GM18867 (cell line): ENCODE measurements around the gene CGA.

Experiments used
- ATAC-seq: cut with Tn5 transposase; IDR thresholded peaks from one replicate; pipeline ENCODE4 v1.9.1; 2021; ENCODE audit warnings: mild to moderate bottlenecking, moderate library complexity; ENCODE audit not compliant: unreplicated experiment

Gene CGA

GRCh38 chr6:87089135-87089534 is 5.8 kb downstream of the CGA start:
- no peak for ATAC-seq

GRCh38 chr6:87088076-87088475 is 6.8 kb downstream of the CGA start:
- no peak for ATAC-seq

- no peak for ATAC-seq
Observed at GRCh38 chr6:87082160-87082721, 12.7 kb downstream of the CGA start.

GRCh38 chr6:87078983-87079616 is 15.8 kb downstream of the CGA start:
- ATAC-seq = peak; percentile 87

GRCh38 chr6:87075168-87075567 is 19.7 kb downstream of the CGA start:
- no peak for ATAC-seq

- ATAC-seq = no peak
Observed at GRCh38 chr6:87074101-87074621, 20.7 kb downstream of the CGA start.

GRCh38 chr6:87071683-87072082 is 23.2 kb downstream of the CGA start:
- ATAC-seq = peak; percentile 53

GRCh38 chr6:87070741-87071140 is 24.2 kb downstream of the CGA start:
- ATAC-seq = no peak

GRCh38 chr6:87068795-87069194 is 26.1 kb downstream of the CGA start:
- ATAC-seq = no peak

- peak; percentile 67 for ATAC-seq
Observed at GRCh38 chr6:87066449-87067333, 28.2 kb downstream of the CGA start.

- ATAC-seq = no peak
Observed at GRCh38 chr6:87065117-87065516, 29.8 kb downstream of the CGA start.

GRCh38 chr6:87059943-87060342 is 35.0 kb downstream of the CGA start:
- no peak for ATAC-seq

GRCh38 chr6:87054143-87054833 is 40.6 kb downstream of the CGA start:
- no peak for ATAC-seq

- no peak for ATAC-seq
Observed at GRCh38 chr6:87053312-87053711, 41.6 kb downstream of the CGA start.

- peak; percentile 62 for ATAC-seq
Observed at GRCh38 chr6:87049779-87050178, 45.1 kb downstream of the CGA start.

- ATAC-seq = no peak
Observed at GRCh38 chr6:87045521-87046075, 49.3 kb downstream of the CGA start.

- ATAC-seq = no peak
Observed at GRCh38 chr6:87040729-87041128, 54.2 kb downstream of the CGA start.
